GM12878 (cell line): ENCODE data around the gene SMIM43. TPM values are rescaled to one million over a fixed set of nuclear protein-coding genes. Genes with fewer than 3 reads are reported as not detected.

ENCODE experiments used
- ATAC-seq: fragments of 200-7000 bp; cut with Tn5 transposase; 3 replicates; pipeline ENCODE4 v1.9.1; 2020; ENCODE audit warnings: mild to moderate bottlenecking, moderate library complexity
- BruUV-seq: library from RNA; stranded (reverse); fragments of 400-500 nt; replicated peaks from 2 replicates; lab custom pipeline; 2021; lab: Mats Ljungman, UMichigan
- CTCF ChIA-PET: fragments of 300-600 bp; sonication (Branson Sonifier 250); formaldehyde crosslinking; extraction: SDS; loops from one replicate; lab custom pipeline; 2021; ENCODE audit warnings: inconsistent platforms; lab: Yijun Ruan, JAX
- POLR2A ChIA-PET: fragments of 350-600 bp; formaldehyde crosslinking; extraction: SDS; loops from one replicate; lab custom pipeline; 2021; ENCODE audit warnings: inconsistent platforms; lab: Charles Lee
- RAD21 ChIA-PET: fragments of 300-600 bp; sonication (Branson Sonifier 250); formaldehyde crosslinking; loops from one replicate; lab custom pipeline; 2023; ENCODE audit warnings: antibody characterized with exemption; ENCODE audit not compliant: unreplicated experiment; lab: Charles Lee
- SMC1A ChIA-PET: fragments of 300-600 bp; sonication (Branson Sonifier 250); formaldehyde crosslinking; loops from one replicate; lab custom pipeline; 2023; ENCODE audit not compliant: unreplicated experiment, uncharacterized antibody; lab: Charles Lee
- DNase-seq: peaks from one replicate; pipeline ENCODE4 v3.0.0-alpha.2; 2011; ENCODE audit warnings: low read depth, low spot score
- FAIRE-seq: peaks from 3 replicates; lab custom pipeline; 2011; peaks lifted over from hg19 to GRCh38; lab: Jason Lieb, UNC
- H2AFZ ChIP-seq: 2 replicates; pipeline ENCODE4 v1.6.0; 2011; ENCODE audit warnings: low read depth, low read length, control low read depth; ENCODE audit not compliant: control insufficient read depth
- H3K27ac ChIP-seq: 2 replicates; pipeline ENCODE4 v1.5.1; 2011; ENCODE audit warnings: control low read depth; ENCODE audit not compliant: control insufficient read depth, insufficient read depth
- H3K27me3 ChIP-seq, 2 experiments: replicated peaks in 1 of 2; 2 replicates each; pipeline versions ENCODE4 v1.6.0 to v1.6.1; 2011; ENCODE audit warnings: low read length in 1 of 2; ENCODE audit not compliant: control insufficient read depth in 2 of 2, insufficient read depth in 2 of 2
- H3K36me3 ChIP-seq, 2 experiments: 2 replicates each; pipeline ENCODE4 v1.5.1; 2011; ENCODE audit warnings: low read length in 1 of 2; ENCODE audit not compliant: control insufficient read depth in 2 of 2, insufficient read depth in 2 of 2
- H3K4me1 ChIP-seq: 2 replicates; pipeline ENCODE4 v1.6.1; 2011; ENCODE audit warnings: mild to moderate bottlenecking, low read length, moderate library complexity, mixed read lengths; ENCODE audit not compliant: control insufficient read depth, insufficient read depth
- H3K4me2 ChIP-seq: 2 replicates; pipeline ENCODE4 v1.6.0; 2011; ENCODE audit warnings: control low read depth; ENCODE audit not compliant: control insufficient read depth, insufficient read depth
- H3K4me3 ChIP-seq: fragments of 200-600 bp; sonication (generic); 2 replicates; pipeline ENCODE4 v1.5.1; 2016
- H3K79me2 ChIP-seq: 2 replicates; pipeline ENCODE4 v1.6.0; 2011; ENCODE audit warnings: low read length; ENCODE audit not compliant: control insufficient read depth, insufficient read depth
- H3K9ac ChIP-seq: 2 replicates; pipeline ENCODE4 v1.8.0; 2011; ENCODE audit warnings: low read length, control low read depth, mixed read lengths; ENCODE audit not compliant: control insufficient read depth, insufficient read depth
- H3K9me3 ChIP-seq: replicated peaks from 3 replicates; pipeline ENCODE4 v1.5.1; 2011; ENCODE audit warnings: mild to moderate bottlenecking, low read length; ENCODE audit not compliant: control insufficient read depth, insufficient read depth
- H4K20me1 ChIP-seq: 2 replicates; pipeline ENCODE4 v1.6.0; 2011; ENCODE audit not compliant: control insufficient read depth, insufficient read depth
- CBX5 ChIP-seq: sonication (generic); IDR thresholded peaks from 2 replicates; pipeline ENCODE4 v1.6.1; 2016; ENCODE audit warnings: low read depth, moderate library complexity, mild to moderate bottlenecking, inconsistent platforms
- CEBPB ChIP-seq, 2 experiments: fragments of 150-350 bp in 1 of 2; IDR thresholded peaks; 2 replicates each; pipeline ENCODE4 v1.6.1; 2012 to 2014; ENCODE audit warnings: low read depth in 2 of 2, low read length in 2 of 2, borderline replicate concordance in 1 of 2, inconsistent platforms in 1 of 2
- CHD4 ChIP-seq: fragments of 200-600 bp; sonication (generic); IDR thresholded peaks from 2 replicates; pipeline ENCODE4 v1.6.1; 2016; ENCODE audit warnings: mild to moderate bottlenecking
- CUX1 ChIP-seq: IDR thresholded peaks from 2 replicates; pipeline ENCODE4 v1.6.1; 2012; ENCODE audit warnings: improper control_type of control experiment, low read depth, low read length; ENCODE audit not compliant: insufficient replicate concordance
- EP300 ChIP-seq, 2 experiments: fragments of 150-350 bp in 1 of 2; IDR thresholded peaks; 2 replicates each; pipeline ENCODE4 v1.6.1; 2011 to 2012; ENCODE audit warnings: low read depth in 2 of 2, low read length in 2 of 2, borderline replicate concordance in 1 of 2, improper control_type of control experiment in 1 of 2, inconsistent platforms in 1 of 2; ENCODE audit not compliant: control insufficient read depth in 1 of 2
- HDAC6 ChIP-seq: fragments of 200-600 bp; sonication (generic); IDR thresholded peaks from one replicate; pipeline ENCODE4 v1.8.0; 2017; ENCODE audit warnings: antibody characterized with exemption; ENCODE audit not compliant: unreplicated experiment
- KDM1A ChIP-seq: fragments of 200-600 bp; sonication (generic); IDR thresholded peaks from 2 replicates; pipeline ENCODE4 v1.6.1; 2016; ENCODE audit warnings: borderline replicate concordance
- MTA3 ChIP-seq: IDR thresholded peaks from 2 replicates; pipeline ENCODE4 v1.6.1; 2012; ENCODE audit warnings: low read length, inconsistent platforms, borderline replicate concordance
- NR2F1 ChIP-seq: fragments of 450-650 bp; conservative IDR thresholded peaks from 2 replicates; pipeline ENCODE4 v1.6.1; 2017; ENCODE audit warnings: mild to moderate bottlenecking
- RELA ChIP-seq: fragments of 450-650 bp; IDR thresholded peaks from 2 replicates; pipeline ENCODE4 v1.8.0; 2014; ENCODE audit warnings: borderline replicate concordance; ENCODE audit not compliant: partially characterized antibody
- SMAD5 ChIP-seq: IDR thresholded peaks from 2 replicates; pipeline ENCODE4 v1.6.1; 2016; ENCODE audit warnings: antibody characterized with exemption, low read depth
- SP1 ChIP-seq: IDR thresholded peaks from one replicate; pipeline ENCODE4 v1.6.1; 2011; ENCODE audit warnings: low read depth, low read length
- SREBF2 ChIP-seq: IDR thresholded peaks from 2 replicates; pipeline ENCODE4 v1.6.1; 2012; ENCODE audit warnings: mild to moderate bottlenecking, low read length
- STAT1 ChIP-seq: fragments of 450-650 bp; conservative IDR thresholded peaks from 2 replicates; pipeline ENCODE4 v1.6.1; 2014; ENCODE audit warnings: antibody characterized with exemption, mild to moderate bottlenecking
- WGBS: methylation state at CpG from one replicate; pipeline ENCODE4 v1.1.6; 2016; ENCODE audit warnings: low lambda C conversion rate; ENCODE audit not compliant: insufficient replicate concordance, insufficient coverage; ENCODE audit errors: missing lambda C conversion rate; 5-methylcytosine and 5-hydroxymethylcytosine counted together
- in situ Hi-C: fragments of 300-500 bp; cut with MboI; formaldehyde crosslinking; loops from 9 replicates; pipeline ENCODE4 v1.14.3; 2018; ENCODE audit warnings: mixed read lengths
- intact Hi-C: fragments of 100-400 bp; cut with micrococcal nuclease; formaldehyde crosslinking; loops from one replicate; pipeline ENCODE4 v1.14.2; 2022; ENCODE audit not compliant: unreplicated experiment
- polyA plus RNA-seq, 11 experiments: library from polyadenylated mRNA; depleted of rRNA in 4 of 11; unstranded in 6 of 11; stranded (reverse) in 5 of 11; fragments of >200 nt; fragmentation: Nextera tagmentation in 4 of 11; fragmentation: Illumina TruSeq in 1 of 11; extraction: Ambion mirVana in 4 of 11; extraction: Trizol in 1 of 11; gene quantifications; 1 replicate in 1 of 11; 2 replicates in 10 of 11; pipeline versions ENCODE4 v1.2.1 to v1.2.3, GENCODE V29; 2011 to 2016; ENCODE audit warnings: inconsistent platforms in 2 of 11, missing spikeins in 2 of 11, low read depth in 1 of 11
- total RNA-seq, 4 experiments: library from RNA; depleted of rRNA in 3 of 4; stranded (reverse); fragments of >200 nt in 3 of 4; fragmentation: Illumina TruSeq in 1 of 4; extraction: Trizol in 1 of 4; gene quantifications; 2 replicates each; pipeline versions ENCODE4 v1.2.1 to v1.2.3, GENCODE V29; 2013 to 2021
- TF ChIP-seq, protein P1 (sequence below): fragments of 450-650 bp; IDR thresholded peaks from 2 replicates; pipeline ENCODE4 v1.6.1; 2017; ENCODE audit warnings: mild to moderate bottlenecking, moderate library complexity

Gene SMIM43
- total and polyA plus RNA-seq, 10 of the 15 experiments (the other 5 are each of a cell fraction or from before 2014, with no cell fraction given): 0.12 TPM; not detected in 9

DNA sequence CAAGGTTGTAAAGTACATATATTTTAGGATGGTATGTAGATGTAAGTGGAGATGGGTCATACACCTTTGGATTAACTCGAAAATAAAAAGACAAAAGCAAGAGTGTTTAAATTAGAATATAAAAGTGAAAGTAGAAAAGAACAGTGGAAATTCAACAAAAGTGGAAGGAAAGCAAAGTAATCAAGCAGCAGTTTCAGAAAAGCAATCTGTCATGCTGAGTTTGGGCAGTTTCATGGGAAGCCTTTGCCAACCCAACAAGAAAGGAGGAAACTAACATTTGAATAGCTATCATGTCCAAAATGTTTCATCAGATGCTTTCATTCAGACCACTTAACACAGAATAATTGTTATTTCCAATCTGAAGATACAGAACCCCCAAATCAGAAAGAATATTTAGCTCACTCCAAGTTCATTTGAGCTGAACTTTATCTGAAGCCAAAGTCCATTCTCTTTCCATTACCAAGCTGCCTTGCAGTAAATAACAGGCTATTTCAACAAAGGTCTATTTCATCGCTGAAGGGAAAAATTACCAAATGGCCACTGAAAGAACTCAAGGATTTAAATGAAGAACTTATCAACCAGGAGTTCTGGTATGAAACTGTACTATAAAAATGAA, 34.4 kb upstream of the SMIM43 start:
- Histone ChIP-seq H3K79me2 (peaks cover 31% of the 10 kb centered on the region), H2AFZ (no peak overlapping the region), H3K9me3 (no peaks in the 10 kb centered on the region), H3K4me2 (peak overlapping the region; percentile 76), H3K4me1 (peaks cover 29% of the 10 kb centered on the region), H4K20me1 (no peaks in the 10 kb centered on the region), H3K36me3 (0 out of 4 replicates have a peak, but pooled peaks cover 0 to 2% of the 10 kb centered on the region in 2 experiments), H3K27me3 (no peaks in the 10 kb centered on the region), H3K27ac (peak overlapping the region; percentile 94), H3K9ac (no peak overlapping the region), H3K4me3 (peak overlapping the region; percentile 23; the same call in 1 of the 2 replicates)
- in situ Hi-C loops (no loop called here), intact Hi-C loops (no loop called here)
- DNase-seq (no peak), FAIRE-seq (no peak), ATAC-seq (no peak)
- 53% methylated on average over 2 of the region's 2 CpGs for WGBS
- CTCF ChIA-PET: interaction anchor here (1.5 to 1.9 kb wide), 3 partner anchors 22 to 25 kb away, joined by 3 to 7 read pairs (median 7); partner anchors contain the start of gene CCNA2
- no TSS peak for BruUV-seq
- POLR2A ChIA-PET: interaction anchor here (0.6 to 3.6 kb wide), 5 partner anchors 13 to 1730 kb away, joined by 3 to 19 read pairs (median 5); partner anchors contain the start of gene ANXA5
- SMC1A ChIA-PET: interaction anchor here (0.7 to 3.5 kb wide), 7 partner anchors 8 to 24 kb away, joined by 3 to 34 read pairs (median 4); no protein-coding TSS in a partner anchor
- RAD21 ChIA-PET: interaction anchor here (1.2 to 3.3 kb wide), 3 partner anchors 20 to 103 kb away, joined by 3 to 28 read pairs (median 3); no protein-coding TSS in a partner anchor
- TF ChIP-seq MTA3: no peak
- no peak for TF ChIP-seq CUX1
- no peak for TF ChIP-seq NR2F1
- no peak for TF ChIP-seq KDM1A
- TF ChIP-seq, protein P1, sequence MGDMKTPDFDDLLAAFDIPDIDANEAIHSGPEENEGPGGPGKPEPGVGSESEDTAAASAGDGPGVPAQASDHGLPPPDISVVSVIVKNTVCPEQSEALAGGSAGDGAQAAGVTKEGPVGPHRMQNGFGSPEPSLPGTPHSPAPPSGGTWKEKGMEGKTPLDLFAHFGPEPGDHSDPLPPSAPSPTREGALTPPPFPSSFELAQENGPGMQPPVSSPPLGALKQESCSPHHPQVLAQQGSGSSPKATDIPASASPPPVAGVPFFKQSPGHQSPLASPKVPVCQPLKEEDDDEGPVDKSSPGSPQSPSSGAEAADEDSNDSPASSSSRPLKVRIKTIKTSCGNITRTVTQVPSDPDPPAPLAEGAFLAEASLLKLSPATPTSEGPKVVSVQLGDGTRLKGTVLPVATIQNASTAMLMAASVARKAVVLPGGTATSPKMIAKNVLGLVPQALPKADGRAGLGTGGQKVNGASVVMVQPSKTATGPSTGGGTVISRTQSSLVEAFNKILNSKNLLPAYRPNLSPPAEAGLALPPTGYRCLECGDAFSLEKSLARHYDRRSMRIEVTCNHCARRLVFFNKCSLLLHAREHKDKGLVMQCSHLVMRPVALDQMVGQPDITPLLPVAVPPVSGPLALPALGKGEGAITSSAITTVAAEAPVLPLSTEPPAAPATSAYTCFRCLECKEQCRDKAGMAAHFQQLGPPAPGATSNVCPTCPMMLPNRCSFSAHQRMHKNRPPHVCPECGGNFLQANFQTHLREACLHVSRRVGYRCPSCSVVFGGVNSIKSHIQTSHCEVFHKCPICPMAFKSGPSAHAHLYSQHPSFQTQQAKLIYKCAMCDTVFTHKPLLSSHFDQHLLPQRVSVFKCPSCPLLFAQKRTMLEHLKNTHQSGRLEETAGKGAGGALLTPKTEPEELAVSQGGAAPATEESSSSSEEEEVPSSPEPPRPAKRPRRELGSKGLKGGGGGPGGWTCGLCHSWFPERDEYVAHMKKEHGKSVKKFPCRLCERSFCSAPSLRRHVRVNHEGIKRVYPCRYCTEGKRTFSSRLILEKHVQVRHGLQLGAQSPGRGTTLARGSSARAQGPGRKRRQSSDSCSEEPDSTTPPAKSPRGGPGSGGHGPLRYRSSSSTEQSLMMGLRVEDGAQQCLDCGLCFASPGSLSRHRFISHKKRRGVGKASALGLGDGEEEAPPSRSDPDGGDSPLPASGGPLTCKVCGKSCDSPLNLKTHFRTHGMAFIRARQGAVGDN: no peak
- TF ChIP-seq CBX5: no peak
- no peak for TF ChIP-seq HDAC6
- no peak for TF ChIP-seq SREBF2
- no peak for TF ChIP-seq EP300 (IDR thresholded peaks at IDR 0.05; ENCODE audit: borderline replicate concordance in 1 of 2, control insufficient read depth in 1 of 2, low read depth in 2 of 2, low read length in 2 of 2)
- no peak for TF ChIP-seq SMAD5
- TF ChIP-seq CEBPB (IDR thresholded peaks at IDR 0.05; ENCODE audit: borderline replicate concordance in 1 of 2, low read depth in 2 of 2, low read length in 2 of 2): no peak
- TF ChIP-seq RELA: no peak
- TF ChIP-seq SP1: no peak
- no peak for TF ChIP-seq STAT1
- no peak for TF ChIP-seq CHD4
